Ishikawa (cell line): ENCODE measurements around the gene DDX4.

Source experiments
- NFIC ChIP-seq: IDR thresholded peaks from 2 replicates; pipeline ENCODE4 v1.6.1; 2012
- YY1 ChIP-seq: IDR thresholded peaks from 2 replicates; pipeline ENCODE4 v1.6.1; 2012; ENCODE audit warnings: low read depth
- ZBTB7A ChIP-seq: IDR thresholded peaks from 2 replicates; pipeline ENCODE4 v1.6.1; 2012; ENCODE audit warnings: low read depth
- TF ChIP-seq, protein P1 (sequence below): IDR thresholded peaks from 2 replicates; pipeline ENCODE4 v1.6.1; 2012; ENCODE audit warnings: low read depth, mild to moderate bottlenecking

Gene DDX4

DNA sequence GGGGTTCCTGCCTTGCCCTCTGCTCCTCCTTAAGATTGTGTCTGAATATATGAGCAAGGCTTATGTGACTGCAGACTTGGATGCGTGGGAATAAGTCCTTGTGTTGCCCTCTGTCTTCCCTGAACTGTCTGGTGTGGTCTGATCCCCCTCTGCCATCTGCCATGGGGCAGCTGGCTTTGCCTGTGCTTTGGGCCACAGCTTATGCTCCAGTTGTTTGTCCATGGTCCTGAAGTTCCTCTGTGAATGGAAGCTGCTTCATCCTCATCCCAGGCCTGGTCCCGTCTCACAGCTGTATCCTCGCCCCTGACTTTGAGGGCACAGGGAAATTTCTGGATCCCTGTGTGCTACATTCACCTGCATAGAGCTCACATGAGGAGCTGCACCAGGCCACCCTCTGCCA is 128.0 kb downstream of the DDX4 start:
- TF ChIP-seq ZBTB7A = no peak
- TF ChIP-seq, protein P1, sequence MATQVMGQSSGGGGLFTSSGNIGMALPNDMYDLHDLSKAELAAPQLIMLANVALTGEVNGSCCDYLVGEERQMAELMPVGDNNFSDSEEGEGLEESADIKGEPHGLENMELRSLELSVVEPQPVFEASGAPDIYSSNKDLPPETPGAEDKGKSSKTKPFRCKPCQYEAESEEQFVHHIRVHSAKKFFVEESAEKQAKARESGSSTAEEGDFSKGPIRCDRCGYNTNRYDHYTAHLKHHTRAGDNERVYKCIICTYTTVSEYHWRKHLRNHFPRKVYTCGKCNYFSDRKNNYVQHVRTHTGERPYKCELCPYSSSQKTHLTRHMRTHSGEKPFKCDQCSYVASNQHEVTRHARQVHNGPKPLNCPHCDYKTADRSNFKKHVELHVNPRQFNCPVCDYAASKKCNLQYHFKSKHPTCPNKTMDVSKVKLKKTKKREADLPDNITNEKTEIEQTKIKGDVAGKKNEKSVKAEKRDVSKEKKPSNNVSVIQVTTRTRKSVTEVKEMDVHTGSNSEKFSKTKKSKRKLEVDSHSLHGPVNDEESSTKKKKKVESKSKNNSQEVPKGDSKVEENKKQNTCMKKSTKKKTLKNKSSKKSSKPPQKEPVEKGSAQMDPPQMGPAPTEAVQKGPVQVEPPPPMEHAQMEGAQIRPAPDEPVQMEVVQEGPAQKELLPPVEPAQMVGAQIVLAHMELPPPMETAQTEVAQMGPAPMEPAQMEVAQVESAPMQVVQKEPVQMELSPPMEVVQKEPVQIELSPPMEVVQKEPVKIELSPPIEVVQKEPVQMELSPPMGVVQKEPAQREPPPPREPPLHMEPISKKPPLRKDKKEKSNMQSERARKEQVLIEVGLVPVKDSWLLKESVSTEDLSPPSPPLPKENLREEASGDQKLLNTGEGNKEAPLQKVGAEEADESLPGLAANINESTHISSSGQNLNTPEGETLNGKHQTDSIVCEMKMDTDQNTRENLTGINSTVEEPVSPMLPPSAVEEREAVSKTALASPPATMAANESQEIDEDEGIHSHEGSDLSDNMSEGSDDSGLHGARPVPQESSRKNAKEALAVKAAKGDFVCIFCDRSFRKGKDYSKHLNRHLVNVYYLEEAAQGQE = peak; percentile 82

DNA sequence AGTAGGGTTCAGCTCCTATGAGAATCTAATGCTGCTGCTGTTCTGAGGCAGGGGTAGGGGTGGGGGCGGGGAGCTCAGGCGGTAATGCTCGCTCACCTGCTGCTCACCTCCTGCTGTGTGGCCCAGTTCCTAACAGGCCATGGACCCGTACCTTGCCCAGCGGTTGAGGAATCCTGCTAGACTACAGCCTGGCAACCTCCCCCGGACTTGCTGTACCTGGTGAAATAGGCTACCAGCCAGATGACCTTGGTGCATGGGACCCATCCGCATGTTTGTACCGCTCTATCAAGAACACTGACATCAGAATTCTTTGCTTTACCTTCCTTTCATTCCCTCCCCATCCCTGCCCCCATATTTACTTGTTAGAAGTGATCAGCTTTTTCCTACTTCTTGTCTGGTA is 128.6 kb downstream of the DDX4 start:
- TF ChIP-seq NFIC (no peak), YY1 (no peak), ZBTB7A (no peak)
